Muscle of arm (tissue), 12 donors: ENCODE data around the gene SLC1A7. TPM values are rescaled to one million over a fixed set of nuclear protein-coding genes. Genes with fewer than 3 reads are reported as not detected.

Source experiments
- DNase-seq: peaks from one replicate; pipeline ENCODE4 v3.0.0-alpha.2; 2013
- polyA plus RNA-seq, 12 donors: library from polyadenylated mRNA; unstranded; fragments of 120-200 nt; gene quantifications; one replicate each; pipeline ENCODE4 v1.2.1, GENCODE V29; 2013; ENCODE audit not compliant: insufficient read length in 12 of 12

SLC1A7 gene
- polyA plus RNA-seq, 12 donors = 0.20 to 0.67 (median 0.39) TPM; not detected in 2

DNA sequence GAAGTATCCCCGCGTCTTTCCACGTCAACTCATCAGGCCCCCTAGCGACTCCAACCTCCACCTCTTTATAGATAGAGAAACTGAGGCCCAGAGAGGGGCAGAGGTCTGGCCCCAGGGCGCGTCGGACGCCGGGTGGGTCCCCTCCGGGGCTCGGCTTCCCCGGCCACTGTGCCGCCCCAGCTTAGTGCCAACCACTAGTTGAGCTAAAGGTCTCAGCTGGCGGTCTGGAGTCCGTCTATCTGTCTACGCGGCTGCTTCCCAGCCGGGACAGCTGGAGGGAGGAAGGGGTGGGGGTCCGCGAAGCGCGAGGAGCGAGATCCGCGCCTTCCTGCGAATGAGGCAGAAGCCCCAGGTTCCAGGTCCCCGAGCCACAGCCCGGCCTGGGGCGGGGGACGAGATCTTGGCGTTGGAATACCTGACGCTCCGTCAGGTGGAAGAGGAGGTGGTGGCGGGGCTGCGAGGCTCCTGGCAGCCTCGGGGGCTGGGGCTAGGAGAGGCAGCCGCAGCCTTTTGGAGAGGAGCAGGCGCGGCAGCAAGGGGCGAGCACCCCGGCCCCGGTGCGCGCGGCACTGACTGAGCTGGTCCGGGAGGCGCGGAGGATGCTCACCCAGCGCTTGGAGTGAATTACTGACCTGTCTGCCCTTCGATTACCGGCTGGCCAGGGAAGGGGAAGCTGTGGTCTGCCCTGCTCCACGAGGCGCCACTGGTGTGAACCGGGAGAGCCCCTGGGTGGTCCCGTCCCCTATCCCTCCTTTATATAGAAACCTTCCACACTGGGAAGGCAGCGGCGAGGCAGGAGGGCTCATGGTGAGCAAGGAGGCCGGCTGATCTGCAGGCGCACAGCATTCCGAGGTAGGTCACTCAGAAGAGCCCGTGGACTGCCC, 79.5 kb downstream of the SLC1A7 start:
- DNase-seq = no peak

- DNase-seq = no peak
Observed at GRCh38 chr1:53061859-53062707, 80.4 kb downstream of the SLC1A7 start, which contains the start of gene PODN. Gene PODN, plus strand, starts transcription at chr1:53062213. Its CDS starts 7,643 bp downstream, at chr1:53069856.

GRCh38 chr1:53061123-53061858, 81.1 kb downstream of the SLC1A7 start:
- DNase-seq = no peak

DNA sequence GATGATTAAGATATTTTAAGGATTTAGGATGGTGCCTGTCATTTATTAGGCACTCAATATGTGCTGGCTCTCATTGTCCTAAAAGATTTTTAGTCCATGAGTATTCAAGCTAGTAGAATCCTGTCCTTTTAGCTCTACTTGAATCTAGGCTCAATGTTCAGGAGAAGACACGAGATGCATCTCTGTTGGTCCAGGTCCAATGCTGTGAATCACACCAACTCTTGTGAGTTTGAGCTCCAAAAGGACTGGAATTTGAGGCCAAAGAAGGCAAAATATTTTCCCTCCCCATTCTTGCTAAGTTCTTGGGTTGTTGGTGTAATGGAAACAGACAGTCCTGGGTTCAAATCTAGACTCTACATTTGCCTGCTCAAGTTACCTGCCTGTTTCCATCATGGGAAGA, 81.9 kb downstream of the SLC1A7 start:
- DNase-seq = no peak

GRCh38 chr1:53057127-53057526, 85.3 kb downstream of the SLC1A7 start:
- no peak for DNase-seq

GRCh38 chr1:53051676-53052075, 90.8 kb downstream of the SLC1A7 start:
- no peak for DNase-seq

DNA sequence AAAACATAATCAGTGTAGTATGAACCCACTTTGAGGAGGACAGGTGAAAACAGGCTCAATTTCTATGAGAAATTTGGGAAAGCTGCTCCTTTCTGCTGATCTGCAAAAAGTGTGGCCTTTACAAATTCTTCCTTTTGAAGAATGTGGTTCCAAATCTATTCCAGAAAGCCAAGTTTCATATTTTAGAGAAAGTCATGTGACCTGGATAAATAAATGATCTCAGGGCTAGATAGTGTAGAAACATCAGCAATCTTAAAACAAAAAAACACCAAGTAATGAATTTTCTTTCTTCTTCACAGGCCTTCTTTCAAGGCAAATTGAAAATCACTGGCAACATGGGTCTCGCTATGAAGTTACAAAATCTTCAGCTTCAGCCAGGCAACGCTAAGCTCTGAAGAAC, 92.1 kb downstream of the SLC1A7 start:
- DNase-seq = no peak

- DNase-seq = no peak
Observed at GRCh38 chr1:53049574-53049967, 92.9 kb downstream of the SLC1A7 start.

DNA sequence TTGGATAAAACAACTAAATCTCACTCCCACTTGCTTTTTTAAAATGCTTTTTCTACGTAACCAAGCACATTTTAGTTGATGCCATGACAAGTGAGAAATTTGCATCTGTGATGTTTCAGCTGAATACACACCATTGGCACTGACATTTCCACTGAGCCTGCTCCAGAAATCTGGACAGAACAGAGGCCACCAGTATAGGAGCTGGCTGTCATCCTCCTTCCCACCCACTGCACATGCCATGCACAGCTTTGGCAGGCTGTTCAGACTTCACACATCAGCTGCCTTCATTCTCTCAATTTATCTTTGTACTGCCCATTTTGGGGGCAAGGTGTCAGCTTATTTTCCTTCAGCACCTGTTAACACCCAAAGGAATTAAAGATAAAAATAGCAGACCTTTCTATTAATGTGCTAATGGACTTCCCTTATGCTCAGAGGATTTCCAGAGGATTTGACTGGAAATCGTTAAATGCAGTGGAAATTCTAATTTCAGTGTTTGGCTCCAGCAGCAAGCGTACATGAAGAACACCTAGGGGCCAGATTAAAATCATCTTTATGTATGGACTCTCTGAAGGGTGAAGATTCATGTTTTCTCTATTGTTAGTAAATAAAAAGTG, 93.4 kb downstream of the SLC1A7 start:
- no peak for DNase-seq

- no peak for DNase-seq
Observed at GRCh38 chr1:53047737-53048736, 94.4 kb downstream of the SLC1A7 start.

GRCh38 chr1:53046930-53047329, 95.5 kb downstream of the SLC1A7 start:
- DNase-seq = no peak

DNA sequence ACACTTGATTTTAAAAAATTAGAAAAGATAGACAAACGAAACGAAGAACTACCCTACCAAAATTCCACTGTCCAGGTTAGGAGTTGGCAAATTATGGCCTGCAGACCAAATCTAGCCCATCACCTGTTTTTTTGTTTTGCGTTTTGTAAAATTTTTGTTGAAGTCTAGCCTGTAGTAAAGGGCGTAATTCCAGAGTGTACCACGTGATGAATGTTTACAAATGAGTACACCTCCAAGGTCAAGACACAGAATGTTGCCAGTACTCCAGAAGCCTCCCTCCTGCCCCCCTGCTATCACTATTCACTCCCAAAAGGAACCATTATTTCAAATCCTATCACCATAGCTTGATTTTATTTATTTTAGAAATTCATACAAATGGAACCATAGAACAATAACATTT, 97.5 kb downstream of the SLC1A7 start:
- no peak for DNase-seq

DNA sequence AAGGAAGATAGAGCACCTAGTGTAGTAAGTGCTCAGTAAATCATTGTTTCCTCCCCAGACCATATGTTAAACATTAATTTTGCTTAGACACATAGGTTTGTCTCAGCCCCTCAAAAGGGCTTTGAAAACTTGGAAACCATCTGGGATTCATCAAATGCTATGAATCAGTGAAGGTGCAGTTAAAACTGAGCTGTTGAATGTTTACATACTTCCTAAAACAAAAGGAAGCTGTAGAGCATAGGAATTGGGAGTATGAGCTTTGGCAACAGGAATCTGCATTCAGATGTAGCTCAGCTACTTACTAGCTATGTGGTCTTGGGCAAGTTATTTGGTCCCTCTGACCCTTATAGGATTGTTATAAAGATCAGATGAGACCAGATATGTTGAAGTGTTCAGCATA, 99.2 kb downstream of the SLC1A7 start:
- no peak for DNase-seq

GRCh38 chr1:53038566-53038965, 103.9 kb downstream of the SLC1A7 start:
- DNase-seq = no peak

Other genes starting within 250 kb of the SLC1A7 start
- gene ECHDC2, start 220.9 kb downstream of the SLC1A7 start, polyA plus RNA-seq = 100 to 1,000 TPM in 5 of 12 donors, 10 to 100 TPM in 6, not detected in 1; 37.2 to 149 (median 82.7) TPM
- 100 to 1,000 TPM in 3 of 12 donors, 10 to 100 TPM in 8, not detected in 1; 69.2 to 136 (median 88.4) TPM for gene SCP2, start 215.4 kb downstream of the SLC1A7 start, polyA plus RNA-seq
- 10 to 100 TPM in 3 of 12 donors, 1 to 10 TPM in 8, not detected in 1; 5.7 to 14.3 (median 7.4) TPM for gene PODN, start 80.4 kb downstream of the SLC1A7 start, polyA plus RNA-seq
- gene CPT2, start 54.2 kb upstream of the SLC1A7 start, polyA plus RNA-seq = 10 to 100 TPM in 11 of 12 donors, not detected in 1; 10.5 to 21.1 (median 12.4) TPM
- gene CZIB, start 78.0 kb upstream of the SLC1A7 start, polyA plus RNA-seq = 10 to 100 TPM in 11 of 12 donors, not detected in 1; 50.0 to 80.6 (median 63.3) TPM
- gene MAGOH, start 95.9 kb upstream of the SLC1A7 start, polyA plus RNA-seq = 10 to 100 TPM in 11 of 12 donors, not detected in 1; 28.7 to 63.4 (median 44.7) TPM
- gene LRP8, start 185.4 kb upstream of the SLC1A7 start, polyA plus RNA-seq = 10 to 100 TPM in 1 of 12 donors, 1 to 10 TPM in 10, not detected in 1; 3.0 to 14.6 (median 6.2) TPM